ENCODE data around the gene CEP192. TPM values are rescaled to one million over a fixed set of nuclear protein-coding genes. Genes with fewer than 3 reads are reported as not detected.

CEP192 gene
- total RNA-seq, 3 donors from 2014 or later, result 19.8 to 38.6 (median 23.9) TPM

DNA sequence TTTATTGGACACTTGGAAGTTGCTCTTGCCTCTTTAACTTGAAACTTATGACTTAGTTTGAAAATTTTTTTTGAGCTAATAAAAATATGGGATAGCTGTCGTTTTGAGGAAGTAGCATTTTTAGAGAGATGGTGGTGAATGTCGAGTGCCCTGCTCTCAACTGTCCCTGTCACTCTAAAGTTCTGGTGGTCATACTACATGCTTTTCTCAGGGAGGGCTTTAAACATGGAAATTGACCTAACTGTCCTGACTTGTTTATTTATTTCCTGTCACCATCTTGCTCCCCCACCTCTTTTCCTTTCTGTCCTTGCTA, 16.0 kb downstream of the CEP192 start:
- DNase-seq (ENCODE audit: low spot score in 2 of 2), result no peak

GRCh38 chr18:13011719-13012118, 20.6 kb downstream of the CEP192 start:
- no peak overlapping the region for H3K4me3 ChIP-seq
- no peak for TF ChIP-seq POLR2A (IDR thresholded peaks at IDR 0.05)
- no peak for TF ChIP-seq CTCF (IDR thresholded peaks at IDR 0.05)
- TF ChIP-seq POLR2AphosphoS5 (IDR thresholded peaks at IDR 0.05), result no peak
- H3K4me1 ChIP-seq, result no peaks in the 10 kb centered on the region
- H3K27me3 ChIP-seq, result no peaks in the 10 kb centered on the region
- no peaks in the 10 kb centered on the region for H3K9me3 ChIP-seq
- no peak overlapping the region for H3K27ac ChIP-seq
- no peaks in the 10 kb centered on the region for H3K36me3 ChIP-seq
- intact Hi-C loops (cut with DNase I; ENCODE audit: low total_unique reads), result no loop called here
- no peak for DNase-seq (ENCODE audit: low spot score in 2 of 2)

More for the DNA sequence above, 16.0 kb downstream of the CEP192 start:
- intact Hi-C loops (cut with DNase I; ENCODE audit: low total_unique reads), result no loop called here
- Histone ChIP-seq H3K27me3 (no peaks in the 10 kb centered on the region), H3K9me3 (no peaks in the 10 kb centered on the region), H3K4me3 (no peak overlapping the region), H3K36me3 (no peaks in the 10 kb centered on the region), H3K4me1 (no peaks in the 10 kb centered on the region), H3K27ac (no peak overlapping the region)
- TF ChIP-seq POLR2A (IDR thresholded peaks at IDR 0.05) (no peak), CTCF (IDR thresholded peaks at IDR 0.05) (no peak), POLR2AphosphoS5 (IDR thresholded peaks at IDR 0.05) (no peak)

GRCh38 chr18:13014232-13014631, 23.1 kb downstream of the CEP192 start:
- no peaks in the 10 kb centered on the region for H3K36me3 ChIP-seq
- H3K9me3 ChIP-seq, result no peaks in the 10 kb centered on the region
- intact Hi-C loops (cut with DNase I; ENCODE audit: low total_unique reads), result no loop called here
- no peaks in the 10 kb centered on the region for H3K4me1 ChIP-seq
- no peaks in the 10 kb centered on the region for H3K27me3 ChIP-seq
- H3K27ac ChIP-seq, result no peak overlapping the region
- no peak overlapping the region for H3K4me3 ChIP-seq
- no peak for DNase-seq (ENCODE audit: low spot score in 2 of 2)
- TF ChIP-seq POLR2A (IDR thresholded peaks at IDR 0.05) (no peak), POLR2AphosphoS5 (IDR thresholded peaks at IDR 0.05) (no peak), CTCF (IDR thresholded peaks at IDR 0.05) (no peak)

DNA sequence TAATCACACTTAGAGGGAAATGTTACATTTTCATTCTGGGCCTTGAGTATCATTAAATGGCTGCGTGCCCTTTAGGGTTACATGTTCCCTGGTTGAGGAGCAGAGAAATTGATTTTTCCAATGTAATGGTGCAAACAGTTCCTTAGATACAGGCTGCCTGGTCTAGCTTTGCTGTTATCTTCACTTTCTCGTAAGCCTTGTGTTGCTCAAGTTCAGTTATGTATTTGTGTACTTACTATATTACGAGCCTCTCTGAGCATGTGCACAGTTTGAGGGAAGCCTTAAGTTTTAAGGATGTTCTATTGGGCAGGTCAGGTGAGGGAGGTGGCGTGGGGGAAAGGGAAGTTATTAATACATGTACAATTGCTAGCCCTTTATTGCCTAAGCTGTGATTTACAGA, 23.7 kb downstream of the CEP192 start:
- Histone ChIP-seq H3K27ac (no peak overlapping the region), H3K27me3 (no peaks in the 10 kb centered on the region), H3K4me3 (no peak overlapping the region), H3K36me3 (peaks cover 4% of the 10 kb centered on the region), H3K9me3 (no peaks in the 10 kb centered on the region), H3K4me1 (no peaks in the 10 kb centered on the region)
- no peak for DNase-seq (ENCODE audit: low spot score in 2 of 2)
- no peak for TF ChIP-seq POLR2A (IDR thresholded peaks at IDR 0.05)
- no peak for TF ChIP-seq CTCF (IDR thresholded peaks at IDR 0.05)
- no peak for TF ChIP-seq POLR2AphosphoS5 (IDR thresholded peaks at IDR 0.05)
- intact Hi-C loops (cut with DNase I; ENCODE audit: low total_unique reads), result no loop called here

GRCh38 chr18:13017247-13017875, 26.2 kb downstream of the CEP192 start:
- Histone ChIP-seq H3K27ac (no peak overlapping the region), H3K9me3 (no peaks in the 10 kb centered on the region), H3K4me1 (no peaks in the 10 kb centered on the region), H3K4me3 (no peak overlapping the region), H3K36me3 (peaks cover 4% of the 10 kb centered on the region), H3K27me3 (no peaks in the 10 kb centered on the region)
- TF ChIP-seq POLR2A (IDR thresholded peaks at IDR 0.05) (no peak), CTCF (IDR thresholded peaks at IDR 0.05) (no peak), POLR2AphosphoS5 (IDR thresholded peaks at IDR 0.05) (no peak)
- DNase-seq (ENCODE audit: low spot score in 2 of 2), result no peak
- intact Hi-C loops (cut with DNase I; ENCODE audit: low total_unique reads), result no loop called here

Data from breast epithelium (tissue), 4 donors.